DOHH2 (cell line): Measurements from ENCODE around the gene GLS2.

Experiments
- EZH2phosphoT487 ChIP-seq: fragments of 200-600 bp; sonication (generic); IDR thresholded peaks from 2 replicates; pipeline ENCODE4 v1.6.1; 2017; ENCODE audit warnings: borderline replicate concordance, mild to moderate bottlenecking, antibody characterized with exemption, low read length, moderate library complexity, mixed read lengths
- TF ChIP-seq, protein P1 (sequence below): fragments of 200-600 bp; sonication (generic); IDR thresholded peaks from one replicate; pipeline ENCODE4 v1.5.1; 2014; ENCODE audit warnings: antibody characterized with exemption, mild to moderate bottlenecking, low read depth, low read length; ENCODE audit not compliant: poor library complexity, severe bottlenecking

DNA sequence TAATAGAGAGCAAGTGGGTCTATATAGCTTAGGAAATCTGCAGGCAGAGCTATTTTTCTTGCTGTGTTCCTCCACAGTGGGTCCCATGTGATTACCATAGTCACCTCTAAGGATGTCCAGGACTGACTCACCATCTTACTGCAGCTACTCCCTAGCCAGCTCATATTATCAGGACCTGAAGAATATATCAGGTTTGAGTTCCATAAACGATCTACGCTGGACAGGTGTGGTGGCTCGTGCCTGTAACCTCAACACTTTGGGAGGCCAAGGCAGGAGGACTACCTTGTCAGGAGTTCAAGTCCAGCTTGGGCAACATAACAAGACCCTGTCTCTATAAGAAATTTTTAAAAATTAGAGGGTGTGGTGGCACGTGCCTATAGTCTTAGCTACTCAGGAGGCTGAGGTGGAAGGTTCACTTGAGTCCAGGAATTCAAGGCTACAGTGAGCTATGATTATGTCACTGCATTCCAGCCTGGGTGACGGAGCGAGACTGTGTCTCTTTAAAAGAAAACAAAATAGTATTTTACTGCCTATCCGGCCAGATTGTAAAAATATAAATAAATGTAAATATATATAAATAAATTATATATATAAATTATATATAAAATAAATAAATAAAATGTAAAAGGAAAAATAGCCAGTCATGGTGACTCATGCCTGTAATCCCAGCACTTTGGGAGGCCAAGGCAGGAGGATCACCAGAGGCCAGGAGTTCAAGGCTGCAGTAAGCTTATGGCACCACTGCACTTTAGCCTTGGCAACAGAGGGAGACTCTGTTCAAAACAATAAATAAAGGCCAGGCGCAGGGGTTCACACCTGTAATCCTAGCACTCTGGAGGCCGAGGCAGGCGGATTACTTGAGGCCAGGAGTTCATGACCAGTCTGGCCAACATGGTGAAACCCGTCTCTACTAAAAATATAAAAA lies 26.5 kb downstream of the GLS2 start:
- TF ChIP-seq, protein P1, sequence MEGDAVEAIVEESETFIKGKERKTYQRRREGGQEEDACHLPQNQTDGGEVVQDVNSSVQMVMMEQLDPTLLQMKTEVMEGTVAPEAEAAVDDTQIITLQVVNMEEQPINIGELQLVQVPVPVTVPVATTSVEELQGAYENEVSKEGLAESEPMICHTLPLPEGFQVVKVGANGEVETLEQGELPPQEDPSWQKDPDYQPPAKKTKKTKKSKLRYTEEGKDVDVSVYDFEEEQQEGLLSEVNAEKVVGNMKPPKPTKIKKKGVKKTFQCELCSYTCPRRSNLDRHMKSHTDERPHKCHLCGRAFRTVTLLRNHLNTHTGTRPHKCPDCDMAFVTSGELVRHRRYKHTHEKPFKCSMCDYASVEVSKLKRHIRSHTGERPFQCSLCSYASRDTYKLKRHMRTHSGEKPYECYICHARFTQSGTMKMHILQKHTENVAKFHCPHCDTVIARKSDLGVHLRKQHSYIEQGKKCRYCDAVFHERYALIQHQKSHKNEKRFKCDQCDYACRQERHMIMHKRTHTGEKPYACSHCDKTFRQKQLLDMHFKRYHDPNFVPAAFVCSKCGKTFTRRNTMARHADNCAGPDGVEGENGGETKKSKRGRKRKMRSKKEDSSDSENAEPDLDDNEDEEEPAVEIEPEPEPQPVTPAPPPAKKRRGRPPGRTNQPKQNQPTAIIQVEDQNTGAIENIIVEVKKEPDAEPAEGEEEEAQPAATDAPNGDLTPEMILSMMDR = no peak
- TF ChIP-seq EZH2phosphoT487 = no peak
